K562 (cell line): Measurements from ENCODE around the gene CIAPIN1. TPM values are rescaled to one million over a fixed set of nuclear protein-coding genes. Genes with fewer than 3 reads are reported as not detected.

Source experiments
- ATAC-seq: fragments of 200-7000 bp; cut with Tn5 transposase; 3 replicates; pipeline ENCODE4 v1.9.1; 2020; ENCODE audit warnings: moderate library complexity
- BruUV-seq: library from RNA; stranded (reverse); fragments of 400-500 nt; replicated peaks from 2 replicates; lab custom pipeline; 2021; lab: Mats Ljungman, UMichigan
- CTCF ChIA-PET: fragments of 300-600 bp; formaldehyde crosslinking; extraction: SDS; loops from one replicate; lab custom pipeline; 2021; ENCODE audit warnings: low intra/inter-chr PET ratio; lab: Yijun Ruan, JAX
- POLR2A ChIA-PET: fragments of 300-600, 350-650 bp; sonication (Branson Sonifier 250); formaldehyde crosslinking; extraction: SDS; loops from one replicate; lab custom pipeline; 2021; ENCODE audit warnings: antibody characterized with exemption, inconsistent platforms; lab: Yijun Ruan, JAX
- DNase-seq, 4 experiments: peaks; one replicate each; pipeline versions ENCODE4 v3.0.0 to v3.0.0-alpha.2; 2011 to 2018; ENCODE audit warnings: low spot score in 3 of 4, mixed read lengths in 3 of 4; ENCODE audit errors: extremely low read depth in 1 of 4
- FAIRE-seq: peaks from 2 replicates; lab custom pipeline; 2011; peaks lifted over from hg19 to GRCh38; lab: Jason Lieb, UNC
- H2AFZ ChIP-seq: 2 replicates; pipeline ENCODE4 v1.6.0; 2011; ENCODE audit warnings: low read depth, low read length, control low read depth, inconsistent platforms
- H3K27ac ChIP-seq: fragments of 200-600 bp; 3 replicates; pipeline ENCODE4 v1.8.0; 2011; ENCODE audit warnings: low read depth, mild to moderate bottlenecking, control low read depth, inconsistent platforms, low read length, moderate library complexity, mixed read lengths; ENCODE audit errors: extremely low read depth
- H3K27me3 ChIP-seq, 2 experiments: fragments of 300-600 bp in 1 of 2; 2 replicates in 1 of 2; 3 replicates in 1 of 2; pipeline versions ENCODE4 v1.6.0 to v1.8.0; 2011; ENCODE audit warnings: inconsistent platforms in 2 of 2, low read length in 2 of 2, mild to moderate bottlenecking in 1 of 2, mixed read lengths in 1 of 2, moderate library complexity in 1 of 2; ENCODE audit not compliant: control insufficient read depth in 2 of 2, insufficient read depth in 2 of 2
- H3K36me3 ChIP-seq: fragments of 300-600 bp; 3 replicates; pipeline ENCODE4 v1.8.0; 2011; ENCODE audit warnings: mild to moderate bottlenecking, low read length, inconsistent platforms; ENCODE audit not compliant: control insufficient read depth, insufficient read depth
- H3K4me1 ChIP-seq, 2 experiments: fragments of 200-600 bp in 1 of 2; replicated peaks in 1 of 2; 2 replicates in 1 of 2; 3 replicates in 1 of 2; pipeline versions ENCODE4 v1.5.1 to v1.8.0; 2011; ENCODE audit warnings: inconsistent platforms in 2 of 2, low read length in 2 of 2, mild to moderate bottlenecking in 1 of 2, mixed read lengths in 1 of 2, moderate library complexity in 1 of 2; ENCODE audit not compliant: control insufficient read depth in 2 of 2, insufficient read depth in 2 of 2
- H3K4me2 ChIP-seq: 2 replicates; pipeline ENCODE4 v1.6.1; 2011; ENCODE audit warnings: low read length, control low read depth, inconsistent platforms, mixed read lengths; ENCODE audit not compliant: insufficient read depth
- H3K4me3 ChIP-seq: fragments of 200-600 bp; sonication (generic), shearing (Covaris generic); 2 replicates; pipeline ENCODE4 v1.5.1; 2016; ENCODE audit warnings: control low read depth, inconsistent platforms
- H3K79me2 ChIP-seq: fragments of 200-600 bp; 3 replicates; pipeline ENCODE4 v1.8.0; 2011; ENCODE audit warnings: low read length, inconsistent platforms; ENCODE audit not compliant: control insufficient read depth, insufficient read depth
- H3K9ac ChIP-seq, 2 experiments: 2 replicates each; pipeline versions ENCODE4 v1.6.0 to v1.6.1; 2011; ENCODE audit warnings: low read depth in 2 of 2, low read length in 2 of 2, control low read depth in 1 of 2, inconsistent platforms in 1 of 2, mild to moderate bottlenecking in 1 of 2, mixed read lengths in 1 of 2; ENCODE audit not compliant: insufficient read depth in 1 of 2
- H3K9me1 ChIP-seq: one replicate; pipeline ENCODE4 v1.6.0; 2011; ENCODE audit warnings: inconsistent platforms, mild to moderate bottlenecking, low read length, moderate library complexity; ENCODE audit not compliant: control insufficient read depth, insufficient read depth
- H3K9me3 ChIP-seq: replicated peaks from 2 replicates; pipeline ENCODE4 v1.5.1; 2011; ENCODE audit warnings: low read depth, low read length, inconsistent platforms; ENCODE audit not compliant: control insufficient read depth, insufficient read depth
- H4K20me1 ChIP-seq: replicated peaks from 2 replicates; pipeline ENCODE4 v1.6.1; 2011; ENCODE audit warnings: low read length, inconsistent platforms, mixed read lengths; ENCODE audit not compliant: control insufficient read depth, insufficient read depth
- ADNP ChIP-seq: fragments of 200-800 bp; sonication (Bioruptor generic); IDR thresholded peaks from 2 replicates; pipeline ENCODE4 v1.6.1; 2016; ENCODE audit warnings: missing genetic modification characterization, missing compliant biosample characterization
- MEIS2 ChIP-seq: fragments of 450-650 bp; IDR thresholded peaks from 2 replicates; pipeline ENCODE4 v1.6.1; 2014; ENCODE audit warnings: mild to moderate bottlenecking; ENCODE audit not compliant: partially characterized antibody
- PHF21A ChIP-seq: fragments of 450-650 bp; IDR thresholded peaks from 2 replicates; pipeline ENCODE4 v1.6.1; 2017; ENCODE audit warnings: low read depth, borderline replicate concordance
- PTTG1 ChIP-seq: fragments of 450-650 bp; IDR thresholded peaks from 2 replicates; pipeline ENCODE4 v1.6.1; 2016; ENCODE audit warnings: low read depth, mild to moderate bottlenecking, missing genetic modification characterization, missing compliant biosample characterization
- SMAD2 ChIP-seq: fragments of 150-350 bp; IDR thresholded peaks from 2 replicates; pipeline ENCODE4 v1.6.1; 2014; ENCODE audit warnings: low read depth, mild to moderate bottlenecking, low read length
- SMARCA4 ChIP-seq: fragments of 450-650 bp; IDR thresholded peaks from 2 replicates; pipeline ENCODE4 v1.6.1; 2016
- SRSF1 ChIP-seq: fragments of 200-400 bp; formaldehyde crosslinking; IDR thresholded peaks from 2 replicates; pipeline ENCODE4 v1.6.1; 2017; ENCODE audit warnings: mild to moderate bottlenecking, low read depth, low read length, moderate library complexity
- ZNF354B ChIP-seq: fragments of 250-450 bp; sonication (Bioruptor Pico); IDR thresholded peaks from 2 replicates; pipeline ENCODE4 v1.4.0; 2020
- WGBS: fragments of 100-300 bp; shearing (Covaris generic); methylation state at CpG from one replicate; pipeline ENCODE4 v1.1.6; 2016; ENCODE audit warnings: low coverage, mixed read lengths; ENCODE audit not compliant: insufficient coverage; ENCODE audit errors: missing lambda C conversion rate; 5-methylcytosine and 5-hydroxymethylcytosine counted together
- in situ Hi-C: fragments of 300-500 bp; cut with MboI; formaldehyde crosslinking; loops from 4 replicates; pipeline ENCODE4 v1.15.0; 2018; ENCODE audit warnings: inconsistent platforms, mixed read lengths
- intact Hi-C: fragments of 100-400 bp; cut with micrococcal nuclease; formaldehyde crosslinking; loops from 2 replicates; pipeline ENCODE4 v1.14.2; 2022
- polyA plus RNA-seq, 8 experiments: library from polyadenylated mRNA; depleted of rRNA in 4 of 8; stranded (reverse) in 5 of 8; unstranded in 3 of 8; fragments of >200 nt; fragmentation: Nextera tagmentation in 2 of 8; fragmentation: Illumina TruSeq in 1 of 8; extraction: Ambion mirVana in 2 of 8; extraction: Trizol in 1 of 8; gene quantifications; 2 replicates each; pipeline versions ENCODE4 v1.2.1 to v1.2.3, GENCODE V29; 2011 to 2014; ENCODE audit warnings: inconsistent platforms in 1 of 8, missing spikeins in 1 of 8
- total RNA-seq, 7 experiments: library from RNA; depleted of rRNA in 6 of 7; stranded (reverse); fragments of >200 nt in 6 of 7; fragmentation: Illumina TruSeq in 2 of 7; extraction: Trizol in 2 of 7; gene quantifications; 2 replicates each; pipeline versions ENCODE4 v1.2.1 to v1.2.3, GENCODE V29; 2011 to 2021; ENCODE audit warnings: low replicate concordance in 1 of 7
- TF ChIP-seq, protein P1 (sequence below): fragments of 450-650 bp; formaldehyde crosslinking; IDR thresholded peaks from 2 replicates; pipeline ENCODE4 v1.4.0; 2020; ENCODE audit warnings: mild to moderate bottlenecking, mixed read lengths
- TF ChIP-seq, protein P2 (sequence below): sonication (generic); formaldehyde crosslinking; IDR thresholded peaks from 2 replicates; pipeline ENCODE4 v1.8.0; 2022; ENCODE audit warnings: mild to moderate bottlenecking, low read depth, missing genetic modification reagents
- TF ChIP-seq, protein P3 (sequence below), 2 experiments: fragments of 450-650 bp in 1 of 2; IDR thresholded peaks; 2 replicates each; pipeline ENCODE4 v1.6.1; 2011 to 2017; ENCODE audit warnings: low read depth in 2 of 2, antibody characterized with exemption in 1 of 2, borderline replicate concordance in 1 of 2, low read length in 1 of 2, mild to moderate bottlenecking in 1 of 2, mixed read lengths in 1 of 2; ENCODE audit not compliant: control insufficient read depth in 1 of 2

CIAPIN1 gene
- total and polyA plus RNA-seq, 9 of the 15 experiments (the other 6 are each of a cell fraction or from before 2014, with no cell fraction given), result 71.8 to 263 (median 95.7) TPM

DNA sequence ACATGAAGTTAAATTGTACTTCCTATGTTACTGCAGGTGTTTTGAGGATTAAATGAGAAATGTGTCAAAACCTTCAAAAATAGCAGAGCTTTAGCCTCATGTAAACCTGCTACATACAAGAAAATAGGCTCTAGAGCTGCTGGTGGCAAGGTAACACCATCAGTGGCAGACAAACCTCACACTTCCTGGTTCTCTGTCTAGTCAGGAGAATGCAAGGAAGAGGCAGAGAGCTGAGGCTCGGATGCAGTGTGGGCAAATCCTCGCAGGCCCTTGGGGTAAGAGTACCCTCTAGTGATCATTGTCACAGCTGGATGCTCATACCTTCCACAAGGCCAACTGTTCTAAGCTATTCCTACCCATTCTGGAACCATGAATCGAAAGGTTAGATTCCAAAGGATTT lies 14.2 kb downstream of the CIAPIN1 start (continued):
- TF ChIP-seq SRSF1 (no peak), PTTG1 (tag) (no peak), SMARCA4 (no peak), MEIS2 (no peak)
- TF ChIP-seq, protein P1, sequence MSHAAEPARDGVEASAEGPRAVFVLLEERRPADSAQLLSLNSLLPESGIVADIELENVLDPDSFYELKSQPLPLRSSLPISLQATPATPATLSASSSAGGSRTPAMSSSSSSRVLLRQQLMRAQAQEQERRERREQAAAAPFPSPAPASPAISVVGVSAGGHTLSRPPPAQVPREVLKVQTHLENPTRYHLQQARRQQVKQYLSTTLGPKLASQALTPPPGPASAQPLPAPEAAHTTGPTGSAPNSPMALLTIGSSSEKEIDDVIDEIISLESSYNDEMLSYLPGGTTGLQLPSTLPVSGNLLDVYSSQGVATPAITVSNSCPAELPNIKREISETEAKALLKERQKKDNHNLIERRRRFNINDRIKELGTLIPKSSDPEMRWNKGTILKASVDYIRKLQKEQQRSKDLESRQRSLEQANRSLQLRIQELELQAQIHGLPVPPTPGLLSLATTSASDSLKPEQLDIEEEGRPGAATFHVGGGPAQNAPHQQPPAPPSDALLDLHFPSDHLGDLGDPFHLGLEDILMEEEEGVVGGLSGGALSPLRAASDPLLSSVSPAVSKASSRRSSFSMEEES (CRISPR knock-in tag), result no peak

DNA sequence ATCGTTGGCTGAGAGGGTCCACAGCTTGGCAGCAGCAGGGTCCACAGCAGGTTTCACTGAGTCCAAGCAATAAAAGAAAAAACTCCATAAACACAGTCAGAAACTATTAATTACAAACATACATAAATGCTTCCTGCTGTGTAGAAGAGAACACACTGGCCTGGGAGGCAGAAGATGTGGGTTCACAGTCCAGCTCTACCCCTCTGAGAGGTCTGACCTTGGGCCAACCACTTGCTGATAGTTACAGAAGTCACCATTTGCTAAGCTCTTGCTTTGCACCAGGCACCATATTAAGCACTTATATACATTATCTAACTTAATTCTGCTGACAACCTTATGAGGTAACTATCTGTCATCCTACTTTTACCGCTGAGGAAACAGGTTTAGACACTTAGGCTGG lies 14.7 kb downstream of the CIAPIN1 start:
- DNase-seq, result no peak
- intact Hi-C loops, result no loop called here
- Histone ChIP-seq H3K4me2 (no peak overlapping the region), H3K4me3 (no peak overlapping the region), H3K36me3 (peaks cover 93% of the 10 kb centered on the region), H3K9me3 (no peaks in the 10 kb centered on the region), H3K27ac (no peak overlapping the region), H3K9ac (no peak overlapping the region), H2AFZ (no peak overlapping the region), H3K79me2 (no peaks in the 10 kb centered on the region), H3K9me1 (no peaks in the 10 kb centered on the region), H3K4me1 (no peaks in the 10 kb centered on the region), H4K20me1 (no peaks in the 10 kb centered on the region), H3K27me3 (no peaks in the 10 kb centered on the region)
- 93% methylated on average over 2 of the region's 2 CpGs for WGBS
- CTCF ChIA-PET, result no interaction called here
- BruUV-seq, result no TSS peak
- ATAC-seq, result no peak
- in situ Hi-C loops, result no loop called here
- FAIRE-seq, result no peak
- POLR2A ChIA-PET, result interaction anchor here (0.5 to 2.5 kb wide), 4 partner anchors 9 to 571 kb away, joined by 3 to 8 read pairs (median 6); no protein-coding TSS in a partner anchor
- TF ChIP-seq SMAD2, result no peak
- TF ChIP-seq ZNF354B (CRISPR knock-in tag), result no peak
- TF ChIP-seq, protein P2, sequence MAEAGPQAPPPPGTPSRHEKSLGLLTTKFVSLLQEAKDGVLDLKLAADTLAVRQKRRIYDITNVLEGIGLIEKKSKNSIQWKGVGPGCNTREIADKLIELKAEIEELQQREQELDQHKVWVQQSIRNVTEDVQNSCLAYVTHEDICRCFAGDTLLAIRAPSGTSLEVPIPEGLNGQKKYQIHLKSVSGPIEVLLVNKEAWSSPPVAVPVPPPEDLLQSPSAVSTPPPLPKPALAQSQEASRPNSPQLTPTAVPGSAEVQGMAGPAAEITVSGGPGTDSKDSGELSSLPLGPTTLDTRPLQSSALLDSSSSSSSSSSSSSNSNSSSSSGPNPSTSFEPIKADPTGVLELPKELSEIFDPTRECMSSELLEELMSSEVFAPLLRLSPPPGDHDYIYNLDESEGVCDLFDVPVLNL, result no peak
- TF ChIP-seq, protein P3, sequence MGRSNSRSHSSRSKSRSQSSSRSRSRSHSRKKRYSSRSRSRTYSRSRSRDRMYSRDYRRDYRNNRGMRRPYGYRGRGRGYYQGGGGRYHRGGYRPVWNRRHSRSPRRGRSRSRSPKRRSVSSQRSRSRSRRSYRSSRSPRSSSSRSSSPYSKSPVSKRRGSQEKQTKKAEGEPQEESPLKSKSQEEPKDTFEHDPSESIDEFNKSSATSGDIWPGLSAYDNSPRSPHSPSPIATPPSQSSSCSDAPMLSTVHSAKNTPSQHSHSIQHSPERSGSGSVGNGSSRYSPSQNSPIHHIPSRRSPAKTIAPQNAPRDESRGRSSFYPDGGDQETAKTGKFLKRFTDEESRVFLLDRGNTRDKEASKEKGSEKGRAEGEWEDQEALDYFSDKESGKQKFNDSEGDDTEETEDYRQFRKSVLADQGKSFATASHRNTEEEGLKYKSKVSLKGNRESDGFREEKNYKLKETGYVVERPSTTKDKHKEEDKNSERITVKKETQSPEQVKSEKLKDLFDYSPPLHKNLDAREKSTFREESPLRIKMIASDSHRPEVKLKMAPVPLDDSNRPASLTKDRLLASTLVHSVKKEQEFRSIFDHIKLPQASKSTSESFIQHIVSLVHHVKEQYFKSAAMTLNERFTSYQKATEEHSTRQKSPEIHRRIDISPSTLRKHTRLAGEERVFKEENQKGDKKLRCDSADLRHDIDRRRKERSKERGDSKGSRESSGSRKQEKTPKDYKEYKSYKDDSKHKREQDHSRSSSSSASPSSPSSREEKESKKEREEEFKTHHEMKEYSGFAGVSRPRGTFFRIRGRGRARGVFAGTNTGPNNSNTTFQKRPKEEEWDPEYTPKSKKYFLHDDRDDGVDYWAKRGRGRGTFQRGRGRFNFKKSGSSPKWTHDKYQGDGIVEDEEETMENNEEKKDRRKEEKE (IDR thresholded peaks at IDR 0.05; ENCODE audit: borderline replicate concordance in 1 of 2, control insufficient read depth in 1 of 2, low read depth in 2 of 2, low read length in 1 of 2), result no peak
- TF ChIP-seq ADNP, result no peak
- TF ChIP-seq PHF21A, result no peak
